T-helper 17 cell (primary cell): Measurements from ENCODE around the gene UBE2Q2. TPM values are rescaled to one million over a fixed set of nuclear protein-coding genes. Genes with fewer than 3 reads are reported as not detected.
"Not testable (repeated sequence)": the region's sequence is repeated elsewhere in the genome, so short reads cannot be mapped to it uniquely, and the experiment has no call there.

Source experiments
- ATAC-seq: fragments of 150-1000 bp; cut with Tn5 transposase; 2 replicates; pipeline ENCODE4 v1.10.0; 2021; ENCODE audit warnings: mild to moderate bottlenecking, moderate library complexity
- DNase-seq, 3 donors: peaks; one replicate each; pipeline versions ENCODE4 v3.0.0 to v3.0.0-alpha.2; 2020 to 2021
- H3K9me3 ChIP-seq: one replicate; pipeline ENCODE4 v1.7.0; 2013; ENCODE audit warnings: low read length, mild to moderate bottlenecking; ENCODE audit not compliant: control insufficient read depth, poor library complexity, severe bottlenecking
- H3K27ac Mint-ChIP-seq: one replicate; pipeline ENCODE4 v1.8.0; 2022; ENCODE audit warnings: mild to moderate bottlenecking, moderate library complexity, mixed read lengths
- H3K27me3 Mint-ChIP-seq: one replicate; pipeline ENCODE4 v1.8.0; 2022; ENCODE audit warnings: mixed read lengths
- H3K36me3 Mint-ChIP-seq: one replicate; pipeline ENCODE4 v1.8.0; 2022; ENCODE audit warnings: low read depth, mixed read lengths
- H3K4me1 Mint-ChIP-seq: one replicate; pipeline ENCODE4 v1.8.0; 2022; ENCODE audit warnings: mild to moderate bottlenecking, mixed read lengths
- H3K4me3 Mint-ChIP-seq: one replicate; pipeline ENCODE4 v1.8.0; 2022; ENCODE audit warnings: mild to moderate bottlenecking, moderate library complexity, mixed read lengths
- total RNA-seq, 4 donors: library from RNA in 2 of 4; stranded (reverse) in 2 of 4; gene quantifications; one replicate each; pipeline ENCODE4 v1.2.3 and lab custom pipeline; 2022 to 2026

Gene UBE2Q2
- total RNA-seq, 2 donors from 2014 or later = 40.0 to 40.1 TPM

DNA sequence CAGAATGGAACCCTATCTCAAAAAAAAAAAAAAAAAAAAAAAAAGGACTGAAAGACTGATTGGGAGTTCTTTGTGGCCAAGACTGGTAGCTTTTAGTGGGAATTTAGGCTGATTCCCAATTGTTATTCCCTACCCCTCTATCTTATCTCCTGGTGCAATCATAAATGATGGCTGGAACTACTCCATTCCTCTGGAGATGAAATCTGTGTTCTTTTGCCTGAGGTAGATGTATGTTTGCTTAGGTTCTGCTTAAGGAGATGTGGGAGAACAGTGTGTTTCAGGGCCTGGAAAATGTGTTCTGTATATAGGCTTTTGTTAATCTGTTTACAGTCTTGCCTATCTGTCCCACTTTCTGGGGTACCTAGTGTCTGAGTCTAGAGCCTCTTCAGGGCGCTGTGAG is 19.5 kb downstream of the UBE2Q2 start:
- H3K27me3 Mint-ChIP-seq = no peaks in the 10 kb centered on the region

DNA sequence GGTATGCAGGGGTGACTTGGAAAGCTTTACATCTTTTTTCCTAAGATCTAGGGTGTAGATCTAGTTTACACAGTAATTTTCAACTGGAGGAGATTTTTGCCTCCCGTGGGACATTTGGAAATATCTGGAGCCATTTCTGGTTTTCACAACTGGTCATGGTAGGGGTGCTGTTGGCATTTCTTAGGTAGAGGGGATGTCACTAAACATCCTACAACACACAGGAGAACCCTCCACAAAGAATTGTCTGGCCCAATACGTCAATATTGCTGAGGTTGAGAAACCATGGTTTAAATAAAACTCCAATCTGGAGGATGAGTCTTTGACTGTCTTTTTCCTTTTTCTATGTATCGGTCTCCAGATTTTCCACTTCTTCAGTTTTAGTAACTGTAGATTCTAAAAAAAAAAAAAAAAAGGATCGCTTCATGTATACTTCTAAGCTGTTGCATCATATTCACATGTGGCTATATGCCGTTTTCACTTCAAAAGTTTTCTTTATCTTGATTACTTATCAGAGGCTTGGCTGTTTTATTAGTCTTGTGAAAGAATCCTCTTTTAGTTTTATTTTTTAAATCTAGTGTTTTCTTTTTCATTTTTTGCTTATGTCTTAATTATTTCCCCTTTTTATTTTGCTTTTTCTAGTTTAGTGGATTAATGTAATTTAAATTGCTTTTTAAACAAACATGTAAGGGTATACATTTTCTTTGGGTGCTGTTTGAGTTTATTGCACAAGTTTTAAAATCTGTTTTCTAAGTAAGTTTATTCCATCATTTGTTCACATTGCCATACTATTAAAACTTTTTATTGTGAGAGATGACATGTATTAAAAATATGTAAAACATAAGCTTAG is 21.2 kb downstream of the UBE2Q2 start:
- H3K27me3 Mint-ChIP-seq = no peaks in the 10 kb centered on the region
- DNase-seq (no peak), ATAC-seq (no peak)
- H3K4me3 Mint-ChIP-seq = no peak overlapping the region
- H3K27ac Mint-ChIP-seq = no peak overlapping the region
- H3K36me3 Mint-ChIP-seq = peaks cover 5% of the 10 kb centered on the region
- peaks cover 33% of the 10 kb centered on the region for H3K4me1 Mint-ChIP-seq
- H3K9me3 ChIP-seq = no peaks in the 10 kb centered on the region

More for the DNA sequence above, 19.5 kb downstream of the UBE2Q2 start:
- peaks cover 42% of the 10 kb centered on the region for H3K4me1 Mint-ChIP-seq
- DNase-seq (no peak), ATAC-seq (no peak)
- no peak overlapping the region for H3K27ac Mint-ChIP-seq
- peaks cover 13% of the 10 kb centered on the region for H3K36me3 Mint-ChIP-seq
- H3K9me3 ChIP-seq = no peaks in the 10 kb centered on the region
- H3K4me3 Mint-ChIP-seq = no peak overlapping the region

DNA sequence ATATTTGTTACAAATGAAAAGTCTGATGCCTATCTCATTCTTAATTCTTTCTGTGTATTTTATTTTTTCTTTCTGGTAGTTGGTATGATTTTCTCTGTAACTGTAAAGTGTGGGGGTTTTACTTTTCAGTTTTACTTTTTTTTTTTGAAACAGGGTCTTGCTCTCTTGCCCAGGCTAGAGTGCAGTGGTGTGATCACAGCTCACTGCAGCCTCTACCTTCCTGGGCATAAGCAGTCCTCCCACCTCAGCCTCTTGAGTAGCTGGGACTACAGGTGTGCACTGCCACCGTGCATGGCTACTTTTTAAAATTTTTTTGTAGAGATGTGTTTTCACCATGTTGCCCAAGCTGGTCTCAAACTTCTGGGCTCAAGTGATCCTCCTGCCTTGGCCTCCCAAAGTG is 22.8 kb downstream of the UBE2Q2 start:
- H3K36me3 Mint-ChIP-seq, H3K27me3 Mint-ChIP-seq, DNase-seq, H3K9me3 ChIP-seq, ATAC-seq: not testable (repeated sequence)
- peak overlapping the region; percentile 70 for H3K27ac Mint-ChIP-seq
- peak overlapping the region; percentile 9 for H3K4me3 Mint-ChIP-seq
- peaks cover 34% of the 10 kb centered on the region for H3K4me1 Mint-ChIP-seq

DNA sequence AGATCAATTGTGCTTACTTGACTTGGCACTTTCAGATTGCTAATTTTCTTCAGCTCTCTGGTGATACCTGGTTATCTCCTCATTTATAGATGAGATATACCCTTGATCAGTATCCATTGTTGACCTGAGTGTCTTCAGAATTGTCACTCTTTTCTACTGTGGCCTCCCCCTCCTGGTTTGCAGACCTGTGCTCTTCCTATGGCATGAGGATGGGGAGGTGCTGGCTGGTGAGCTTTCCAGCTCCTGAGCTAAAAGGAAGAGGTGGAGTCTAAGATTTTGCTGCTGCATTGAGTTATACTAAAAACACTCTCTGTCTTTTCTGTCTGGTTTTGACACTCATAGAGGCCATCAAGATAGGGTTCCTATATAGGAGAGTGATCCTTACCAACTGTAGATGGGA is 23.7 kb downstream of the UBE2Q2 start:
- no peaks in the 10 kb centered on the region for H3K9me3 ChIP-seq
- ATAC-seq = no peak
- DNase-seq = no peak
- no peaks in the 10 kb centered on the region for H3K27me3 Mint-ChIP-seq
- H3K27ac Mint-ChIP-seq = peak overlapping the region; percentile 70
- no peak overlapping the region for H3K4me3 Mint-ChIP-seq
- peaks cover 9% of the 10 kb centered on the region for H3K36me3 Mint-ChIP-seq
- peaks cover 37% of the 10 kb centered on the region for H3K4me1 Mint-ChIP-seq

DNA sequence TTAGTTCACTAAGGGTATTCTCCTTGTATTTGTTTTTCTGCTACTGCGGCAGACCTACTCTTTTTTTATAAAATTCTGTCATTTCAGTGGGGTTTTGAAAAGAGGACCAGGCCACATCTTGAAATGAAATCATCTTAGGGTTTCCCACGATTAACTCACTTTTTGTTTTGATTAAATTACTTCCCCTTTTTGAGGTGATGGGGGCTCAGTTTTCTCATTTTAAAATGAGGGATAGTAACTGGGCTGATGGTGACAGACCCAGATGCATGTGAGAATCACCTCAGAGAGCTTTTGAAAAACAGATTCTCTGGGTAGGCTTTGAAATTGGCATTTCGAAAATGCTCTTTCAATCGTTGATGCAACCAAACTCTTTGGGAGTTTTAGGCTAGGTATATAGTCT is 24.2 kb downstream of the UBE2Q2 start:
- H3K27me3 Mint-ChIP-seq = no peaks in the 10 kb centered on the region
- peaks cover 38% of the 10 kb centered on the region for H3K4me1 Mint-ChIP-seq
- H3K9me3 ChIP-seq = no peaks in the 10 kb centered on the region
- H3K27ac Mint-ChIP-seq = peak overlapping the region; percentile 70
- no peak for DNase-seq
- ATAC-seq = no peak
- H3K36me3 Mint-ChIP-seq = peaks cover 9% of the 10 kb centered on the region
- H3K4me3 Mint-ChIP-seq = peak overlapping the region; percentile 19

DNA sequence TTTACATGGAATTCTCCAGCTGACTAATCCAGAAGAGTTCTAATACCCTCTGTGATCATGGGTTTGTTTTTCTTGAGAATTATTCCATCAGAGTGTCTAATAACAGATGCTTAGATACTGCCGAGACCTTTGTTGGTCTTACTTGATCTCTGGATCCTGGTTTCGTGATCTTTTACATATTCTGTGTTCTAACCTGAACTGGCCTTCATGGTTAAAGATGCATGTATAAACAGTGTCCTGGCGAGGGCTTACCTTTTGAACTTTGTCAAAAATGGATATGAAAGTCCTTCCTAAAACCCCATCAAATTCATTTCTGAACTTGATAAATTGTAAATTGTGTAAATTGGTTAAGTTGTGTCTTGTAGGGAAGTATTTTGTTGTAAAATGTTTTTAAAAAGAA is 24.8 kb downstream of the UBE2Q2 start:
- Mint-ChIP-seq H3K27ac (peak overlapping the region; percentile 80), H3K4me3 (no peak overlapping the region), H3K36me3 (peaks cover 9% of the 10 kb centered on the region), H3K27me3 (no peaks in the 10 kb centered on the region), H3K4me1 (peaks cover 35% of the 10 kb centered on the region)
- ATAC-seq = no peak
- no peak for DNase-seq
- no peaks in the 10 kb centered on the region for H3K9me3 ChIP-seq

DNA sequence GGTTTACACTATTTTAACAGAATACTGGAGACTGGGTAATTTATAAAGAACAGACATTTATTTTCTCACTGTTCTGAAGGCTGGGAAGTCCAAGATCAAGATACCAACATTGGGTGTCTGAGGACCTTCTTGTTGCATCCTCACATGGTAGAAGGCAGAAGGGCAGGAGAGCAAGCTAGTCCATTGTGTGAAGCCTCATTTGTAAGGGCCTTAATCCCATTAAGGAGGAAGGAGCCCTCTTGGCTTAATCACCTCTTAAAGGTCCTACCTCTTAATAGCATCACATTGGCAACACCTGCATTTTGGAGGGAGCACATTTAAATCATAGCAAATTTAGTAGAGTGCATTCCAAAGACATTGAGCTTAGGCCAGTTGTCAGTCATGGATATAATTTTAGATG is 26.2 kb downstream of the UBE2Q2 start:
- ATAC-seq (no peak), DNase-seq (no peak)
- Mint-ChIP-seq H3K27ac (no peak overlapping the region), H3K4me1 (peaks cover 33% of the 10 kb centered on the region), H3K27me3 (no peaks in the 10 kb centered on the region), H3K4me3 (no peak overlapping the region), H3K36me3 (peaks cover 18% of the 10 kb centered on the region)
- H3K9me3 ChIP-seq = no peaks in the 10 kb centered on the region

DNA sequence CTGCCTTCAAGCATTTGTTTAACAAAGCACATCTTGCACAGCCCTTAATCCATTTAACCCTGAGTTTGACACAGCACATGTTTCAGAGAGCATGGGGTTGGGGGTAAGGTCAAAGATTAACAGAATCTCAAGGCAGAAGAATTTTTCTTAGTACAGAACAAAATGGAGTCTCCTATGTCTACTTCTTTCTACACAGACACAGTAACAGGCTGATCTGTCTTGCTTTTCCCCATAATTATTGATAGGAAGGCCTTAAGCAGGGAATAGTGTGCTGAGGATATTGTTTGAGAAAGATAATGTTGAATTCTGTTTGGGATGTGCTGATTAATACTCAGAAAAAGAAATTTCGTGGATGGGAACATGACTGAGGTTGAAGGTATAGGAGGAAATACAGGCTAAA is 28.3 kb downstream of the UBE2Q2 start:
- not testable (repeated sequence) for H3K9me3 ChIP-seq, H3K27ac Mint-ChIP-seq, DNase-seq, H3K27me3 Mint-ChIP-seq, ATAC-seq
- H3K4me3 Mint-ChIP-seq = peak overlapping the region; percentile 67
- H3K36me3 Mint-ChIP-seq = peaks cover 15% of the 10 kb centered on the region
- H3K4me1 Mint-ChIP-seq = peaks cover 22% of the 10 kb centered on the region

DNA sequence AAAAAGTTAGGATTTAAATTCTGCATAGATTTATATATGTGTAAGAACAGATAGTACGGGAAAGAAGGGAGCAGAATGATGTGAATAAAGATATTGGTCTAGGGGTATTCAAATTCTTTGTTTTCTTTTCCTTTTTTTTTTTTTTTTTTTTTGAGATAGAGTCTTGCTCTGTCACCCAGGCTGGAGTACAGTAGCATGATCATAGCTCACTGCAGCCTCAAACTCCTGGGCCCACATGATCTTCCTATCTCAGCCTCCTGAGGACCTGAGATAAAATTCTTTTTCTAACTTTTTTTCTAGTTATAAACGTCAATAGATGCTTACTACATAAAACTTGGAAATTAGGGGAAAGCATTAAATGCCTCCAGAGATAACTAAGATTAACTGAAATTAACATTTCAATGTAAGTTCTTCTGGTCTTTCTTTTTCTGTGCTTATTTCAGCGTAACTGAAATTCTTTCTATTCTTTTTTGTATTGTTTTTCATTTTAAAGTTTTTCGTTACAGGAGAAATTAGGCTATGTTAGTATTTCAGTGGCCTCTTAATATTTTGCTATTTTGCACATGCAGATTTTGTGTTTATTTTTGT is 29.2 kb downstream of the UBE2Q2 start:
- Mint-ChIP-seq H3K27me3 (no peaks in the 10 kb centered on the region), H3K4me1 (peaks cover 13% of the 10 kb centered on the region), H3K27ac (no peak overlapping the region), H3K4me3 (no peak overlapping the region), H3K36me3 (peaks cover 15% of the 10 kb centered on the region)
- H3K9me3 ChIP-seq = no peaks in the 10 kb centered on the region
- DNase-seq (no peak), ATAC-seq (no peak)

DNA sequence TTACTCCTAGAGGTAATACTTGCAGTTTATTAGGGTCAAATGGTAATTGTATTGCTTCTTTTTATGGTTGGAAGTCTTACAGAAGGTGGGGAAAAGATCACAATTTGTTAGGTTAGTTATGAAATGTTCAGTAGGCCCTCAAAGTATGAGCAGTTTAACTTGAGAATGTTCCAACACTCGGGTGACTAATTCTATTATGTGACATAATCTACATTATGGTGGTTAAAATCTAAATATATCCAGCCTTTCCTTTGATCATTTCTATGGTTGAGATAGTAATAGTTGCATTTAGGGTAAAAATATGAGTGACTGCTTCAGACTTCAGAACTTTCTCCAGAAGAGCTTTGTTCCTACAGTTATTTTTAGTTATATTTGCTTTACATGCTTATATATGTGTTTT is 40.8 kb downstream of the UBE2Q2 start:
- Mint-ChIP-seq H3K27me3 (no peaks in the 10 kb centered on the region), H3K4me3 (no peak overlapping the region), H3K27ac (no peak overlapping the region), H3K36me3 (peaks cover 9% of the 10 kb centered on the region), H3K4me1 (peaks cover 17% of the 10 kb centered on the region)
- ATAC-seq (no peak), DNase-seq (no peak)
- H3K9me3 ChIP-seq = no peaks in the 10 kb centered on the region

DNA sequence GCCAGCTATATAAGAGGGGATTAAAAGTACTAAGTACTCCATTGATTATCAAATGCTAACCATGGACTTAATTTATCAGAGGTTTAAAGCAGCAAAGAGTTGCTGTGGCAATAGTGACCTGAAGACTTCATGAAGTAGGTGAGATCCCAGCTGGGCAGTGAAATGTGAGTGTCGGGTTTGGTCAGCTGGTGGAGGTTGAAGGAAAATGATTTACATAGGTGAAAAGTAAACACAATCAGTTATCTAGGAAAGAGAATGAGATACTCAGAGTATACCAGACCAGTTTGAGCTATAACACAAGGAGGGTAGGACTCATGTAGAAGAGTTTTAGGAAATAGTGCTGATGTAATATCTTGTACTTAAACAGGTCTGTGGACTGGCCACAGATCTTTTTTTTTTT is 43.9 kb downstream of the UBE2Q2 start:
- H3K36me3 Mint-ChIP-seq = peaks cover 7% of the 10 kb centered on the region
- H3K27me3 Mint-ChIP-seq = no peaks in the 10 kb centered on the region
- H3K9me3 ChIP-seq = no peaks in the 10 kb centered on the region
- H3K4me1 Mint-ChIP-seq = peaks cover 5% of the 10 kb centered on the region
- H3K27ac Mint-ChIP-seq = no peak overlapping the region
- DNase-seq (no peak), ATAC-seq (no peak)
- H3K4me3 Mint-ChIP-seq = no peak overlapping the region

DNA sequence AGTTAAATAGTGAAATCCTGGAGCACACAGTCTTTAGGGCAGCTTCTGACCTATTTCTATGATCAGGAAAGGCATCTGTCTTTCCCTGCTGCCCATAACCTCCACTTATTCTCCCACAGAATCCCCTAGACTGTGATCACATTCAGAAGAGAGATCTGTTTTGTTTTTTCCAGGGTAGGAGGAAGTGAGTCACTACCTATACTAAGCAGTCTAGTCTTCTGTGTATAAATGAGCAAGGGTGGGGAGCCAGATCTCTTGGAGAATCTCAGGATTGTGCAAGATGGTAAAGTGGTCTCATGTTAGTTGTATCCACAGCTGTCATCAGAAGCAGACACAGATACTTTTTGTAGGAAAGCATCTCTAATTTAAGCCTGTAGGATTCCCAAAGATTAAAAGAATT is 48.6 kb downstream of the UBE2Q2 start:
- no peaks in the 10 kb centered on the region for H3K27me3 Mint-ChIP-seq
- H3K36me3 Mint-ChIP-seq = peaks cover 7% of the 10 kb centered on the region
- no peaks in the 10 kb centered on the region for H3K9me3 ChIP-seq
- no peak for ATAC-seq
- peaks cover 6% of the 10 kb centered on the region for H3K4me1 Mint-ChIP-seq
- no peak for DNase-seq
- no peak overlapping the region for H3K27ac Mint-ChIP-seq
- H3K4me3 Mint-ChIP-seq = no peak overlapping the region

DNA sequence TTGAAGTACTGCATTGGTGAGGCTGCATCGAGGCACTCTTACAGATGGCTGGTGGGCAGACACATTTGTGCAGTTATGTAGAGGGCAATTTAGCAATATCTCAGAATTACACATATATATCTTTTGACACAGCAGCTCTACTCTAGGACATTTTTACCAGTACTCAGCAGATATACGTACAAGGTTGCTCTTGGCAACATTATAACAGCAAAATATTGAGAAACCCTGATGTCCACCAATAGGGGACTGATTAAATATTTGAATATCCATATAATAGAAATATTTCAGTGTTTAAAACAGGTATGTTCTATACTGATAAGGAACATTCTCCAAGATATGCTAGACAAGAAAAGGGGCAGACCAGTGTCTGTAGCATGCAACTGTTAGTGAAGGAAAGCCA is 52.5 kb downstream of the UBE2Q2 start:
- no peaks in the 10 kb centered on the region for H3K36me3 Mint-ChIP-seq
- ATAC-seq = no peak
- H3K9me3 ChIP-seq = no peaks in the 10 kb centered on the region
- no peaks in the 10 kb centered on the region for H3K27me3 Mint-ChIP-seq
- H3K4me3 Mint-ChIP-seq = no peak overlapping the region
- H3K4me1 Mint-ChIP-seq = peaks cover 2% of the 10 kb centered on the region
- H3K27ac Mint-ChIP-seq = peak overlapping the region; percentile 75
- no peak for DNase-seq

DNA sequence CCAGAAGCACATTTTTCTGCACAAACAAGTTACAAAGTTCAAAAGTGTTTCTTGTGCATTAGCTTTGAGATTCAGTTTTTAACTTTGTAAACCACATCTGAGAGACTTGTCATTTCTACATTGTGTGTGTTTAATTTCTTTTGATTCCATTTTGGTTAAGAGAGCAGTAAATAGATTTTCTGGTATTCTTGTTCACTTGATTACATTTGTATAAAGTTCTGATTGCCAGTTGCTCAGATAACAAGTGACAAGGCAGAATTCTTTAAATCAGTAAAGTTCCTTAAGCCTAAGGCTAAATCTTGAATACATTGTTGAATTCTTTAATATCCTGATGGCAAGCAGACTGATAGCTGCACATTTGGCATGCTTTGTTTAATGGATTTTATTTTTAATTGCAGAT is 57.3 kb downstream of the UBE2Q2 start:
- no peak overlapping the region for H3K27ac Mint-ChIP-seq
- H3K9me3 ChIP-seq = no peaks in the 10 kb centered on the region
- no peaks in the 10 kb centered on the region for H3K27me3 Mint-ChIP-seq
- DNase-seq (no peak), ATAC-seq (no peak)
- peaks cover 16% of the 10 kb centered on the region for H3K4me1 Mint-ChIP-seq
- H3K4me3 Mint-ChIP-seq = no peak overlapping the region
- H3K36me3 Mint-ChIP-seq = peaks cover 2% of the 10 kb centered on the region
